Urothelium cell line (cell line): ENCODE data around the gene MED16.
"Not testable (repeated sequence)": the region's sequence is repeated elsewhere in the genome, so short reads cannot be mapped to it uniquely, and the experiment has no call there.

Source experiments
- DNase-seq: peaks from one replicate; pipeline ENCODE4 v3.0.0; 2011; ENCODE audit warnings: low spot score, mixed read lengths
- FAIRE-seq: peaks from 2 replicates; lab custom pipeline; 2011; peaks lifted over from hg19 to GRCh38; lab: Jason Lieb, UNC

The MED16 gene

GRCh38 chr19:855142-855541, 37.8 kb downstream of the MED16 start:
- FAIRE-seq, result no peak
- no peak for DNase-seq

GRCh38 chr19:854549-854948, 38.4 kb downstream of the MED16 start:
- DNase-seq (no peak), FAIRE-seq (no peak)

- DNase-seq, FAIRE-seq: not testable (repeated sequence)
Measured at GRCh38 chr19:853614-854220, 39.3 kb downstream of the MED16 start.

GRCh38 chr19:853014-853585, 39.9 kb downstream of the MED16 start:
- no peak for DNase-seq
- FAIRE-seq, result no peak

GRCh38 chr19:852136-853013, 40.6 kb downstream of the MED16 start, which contains the start of gene ELANE:
ELANE (plus strand) TSS chr19:852303; CDS start chr19:852329, 26 bp downstream.
- FAIRE-seq (no peak), DNase-seq (no peak)

GRCh38 chr19:850979-851335, 42.0 kb downstream of the MED16 start:
- DNase-seq, result no peak

GRCh38 chr19:850221-850978, 42.6 kb downstream of the MED16 start:
- peak; percentile 50 for DNase-seq
- no peak for FAIRE-seq

More at GRCh38 chr19:850979-851335, 42.0 kb downstream of the MED16 start:
- no peak for FAIRE-seq

GRCh38 chr19:849195-849594, 43.8 kb downstream of the MED16 start:
- FAIRE-seq, DNase-seq: not testable (repeated sequence)

- no peak for DNase-seq
- no peak for FAIRE-seq
Measured at GRCh38 chr19:848386-848921, 44.5 kb downstream of the MED16 start.

GRCh38 chr19:845707-846521, 47.1 kb downstream of the MED16 start:
- DNase-seq (no peak), FAIRE-seq (no peak)

- DNase-seq (no peak), FAIRE-seq (no peak)
Measured at GRCh38 chr19:844546-844971, 48.4 kb downstream of the MED16 start.

- FAIRE-seq (no peak), DNase-seq (no peak)
Measured at GRCh38 chr19:843836-844545, 49.0 kb downstream of the MED16 start.

- peak; percentile 19 for DNase-seq
- FAIRE-seq, result no peak
Measured at GRCh38 chr19:843180-843835, 49.7 kb downstream of the MED16 start.

GRCh38 chr19:842802-843179, 50.2 kb downstream of the MED16 start:
- FAIRE-seq, DNase-seq: not testable (repeated sequence)

GRCh38 chr19:840519-841206, 52.3 kb downstream of the MED16 start, which contains the start of gene PRTN3:
PRTN3 (plus strand) TSS chr19:840999; CDS start chr19:841009, 10 bp downstream.
- no peak for DNase-seq
- no peak for FAIRE-seq

- DNase-seq (no peak), FAIRE-seq (no peak)
Measured at GRCh38 chr19:835210-835810, 57.7 kb downstream of the MED16 start.

- no peak for DNase-seq
- FAIRE-seq, result no peak
Measured at GRCh38 chr19:834216-834615, 58.8 kb downstream of the MED16 start.
